GM19438 (cell line): ENCODE measurements around the gene PRUNE2.

ENCODE experiments used
- ATAC-seq: cut with Tn5 transposase; IDR thresholded peaks from one replicate; pipeline ENCODE4 v1.9.1; 2021; ENCODE audit warnings: low read depth; ENCODE audit not compliant: unreplicated experiment

PRUNE2 gene

GRCh38 chr9:76709020-76709419 is 196.9 kb downstream of the PRUNE2 start:
- no peak for ATAC-seq

GRCh38 chr9:76707510-76707909 is 198.4 kb downstream of the PRUNE2 start:
- no peak for ATAC-seq

DNA sequence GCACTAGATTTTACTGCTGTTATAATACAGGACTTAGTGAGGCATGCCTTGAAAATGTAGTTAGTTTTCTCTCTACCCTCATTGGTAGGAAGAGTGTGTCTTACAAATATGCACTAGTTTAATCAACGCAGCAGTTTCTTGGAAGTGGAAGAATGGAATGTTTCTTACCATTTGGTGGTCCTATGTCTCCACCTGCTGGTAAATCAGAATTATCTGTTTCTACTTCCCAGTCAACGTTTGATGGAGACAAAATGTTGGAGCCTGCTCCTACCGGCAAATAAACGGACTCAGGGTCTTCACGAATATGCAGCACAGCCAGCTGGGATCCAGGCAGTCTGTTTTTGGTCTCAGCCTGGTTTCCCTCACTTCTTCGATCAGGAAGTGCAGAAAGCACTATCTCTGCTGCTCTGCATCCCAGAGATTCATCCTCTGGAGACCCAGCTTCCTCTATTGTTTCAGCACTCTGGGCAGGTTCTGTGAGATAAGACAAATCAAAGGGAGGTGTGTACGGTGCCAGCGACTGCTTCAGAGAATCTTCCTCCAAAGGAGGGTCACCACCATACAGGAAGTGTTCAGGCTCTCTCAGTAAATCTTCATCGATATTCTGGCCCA is 201.2 kb downstream of the PRUNE2 start:
- no peak for ATAC-seq

DNA sequence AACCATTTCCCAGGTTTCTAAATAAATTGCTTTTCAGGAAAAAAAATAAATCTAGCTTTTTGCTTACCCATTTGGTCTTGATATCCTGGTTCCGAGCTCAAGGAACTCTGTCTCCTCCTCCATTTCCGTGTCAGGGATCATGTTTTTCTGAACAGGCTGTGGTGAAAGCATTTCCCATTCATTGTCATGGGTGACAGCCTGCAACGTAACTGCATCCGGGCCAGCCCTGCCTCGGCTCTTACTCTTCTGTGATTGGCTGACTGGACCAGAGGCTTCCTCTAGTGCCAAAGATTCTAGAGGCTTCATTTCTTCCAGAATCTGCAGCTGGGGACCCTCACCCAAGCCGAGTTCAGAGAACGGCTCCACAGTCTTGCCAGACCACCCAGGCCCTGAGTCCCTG is 202.6 kb downstream of the PRUNE2 start:
- ATAC-seq: no peak

DNA sequence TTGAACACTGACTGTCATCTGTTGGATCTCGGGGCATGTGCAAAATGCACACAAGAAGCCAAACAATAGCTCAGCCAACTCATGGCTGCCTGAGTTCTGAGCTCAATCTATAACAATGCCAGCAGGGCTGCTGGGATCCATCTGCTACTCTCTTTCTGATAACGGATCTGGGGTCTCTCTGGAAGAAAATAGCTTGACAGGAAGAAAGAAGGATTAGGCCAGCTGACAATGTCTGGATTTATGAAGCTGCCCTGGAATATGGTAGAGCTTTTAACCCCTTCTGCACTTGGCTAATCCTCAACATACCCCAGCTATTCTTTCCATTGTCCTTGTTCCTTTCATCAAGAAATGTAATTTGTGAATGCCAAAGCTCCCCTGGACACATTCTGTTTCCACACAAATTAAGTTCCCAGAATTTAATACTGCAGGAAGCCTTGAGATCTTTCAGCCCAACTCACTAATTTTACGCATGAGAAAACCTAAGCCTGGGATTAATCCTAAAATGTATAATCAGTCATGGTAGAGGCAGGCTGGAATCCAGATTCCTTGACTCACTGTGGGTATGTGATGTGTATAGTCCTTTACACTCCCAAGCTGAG is 204.4 kb downstream of the PRUNE2 start:
- ATAC-seq: no peak

DNA sequence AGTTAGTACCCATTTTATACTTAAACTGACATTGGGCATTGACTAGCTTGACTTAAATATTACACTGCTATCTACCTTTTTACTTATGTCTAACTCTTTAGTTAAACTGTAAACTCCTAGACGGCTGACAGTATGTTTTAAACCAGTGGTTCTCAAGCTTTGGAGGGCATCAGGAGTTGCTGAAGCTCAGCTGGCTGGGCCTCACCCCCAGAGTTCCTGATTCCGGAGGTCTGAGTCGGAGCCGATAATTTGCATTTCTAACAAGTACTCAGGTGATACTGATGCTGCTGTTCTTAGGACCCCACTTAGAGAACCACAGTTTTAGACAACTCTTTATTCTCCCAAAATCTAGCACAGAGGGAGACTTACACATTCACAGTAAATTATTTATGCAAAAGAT is 205.0 kb downstream of the PRUNE2 start:
- no peak for ATAC-seq

GRCh38 chr9:76699971-76700370 is 205.9 kb downstream of the PRUNE2 start:
- no peak for ATAC-seq

- ATAC-seq: no peak
These were observed 208.4 kb downstream of the PRUNE2 start for GRCh38 chr9:76697554-76697953.

DNA sequence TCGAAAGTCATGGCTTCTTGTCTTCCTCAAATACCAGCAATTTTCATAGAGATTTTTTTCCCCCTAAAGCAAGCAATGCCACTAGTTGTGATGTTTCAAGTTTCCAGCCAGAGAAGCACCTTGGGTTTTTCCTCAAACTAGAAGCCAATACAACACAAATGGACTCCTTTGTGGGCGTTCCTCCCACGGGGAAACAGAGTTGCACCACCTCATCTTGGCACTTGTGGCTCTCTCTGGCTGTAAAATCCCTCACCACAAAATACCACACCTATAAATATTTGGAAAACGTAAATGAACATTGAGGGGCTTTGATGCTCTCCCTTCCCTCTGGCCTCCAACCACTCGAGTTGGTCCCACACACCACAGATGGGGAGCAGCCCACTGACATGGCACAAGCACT is 208.8 kb downstream of the PRUNE2 start:
- no peak for ATAC-seq

DNA sequence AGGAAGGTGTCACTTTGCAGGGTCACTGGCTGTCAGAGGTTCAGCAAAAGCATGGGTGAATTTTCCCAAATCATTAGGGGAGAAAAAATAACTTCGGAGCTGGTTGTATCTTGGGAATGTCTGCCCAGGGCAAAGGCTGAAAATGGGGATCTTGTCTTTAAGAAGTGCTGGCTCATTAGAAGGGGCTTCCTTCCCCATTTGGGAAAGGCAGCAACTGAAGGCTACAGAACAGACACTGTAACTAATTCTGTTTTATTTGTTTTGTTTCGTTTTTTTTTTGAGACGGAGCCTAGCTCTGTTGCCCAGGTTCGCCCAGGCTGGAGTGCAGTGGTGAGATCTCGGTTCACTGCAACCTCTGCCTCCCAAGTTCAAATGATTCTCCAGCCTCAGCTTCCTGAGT is 212.0 kb downstream of the PRUNE2 start:
- ATAC-seq: no peak

GRCh38 chr9:76692458-76693129 is 213.3 kb downstream of the PRUNE2 start:
- no peak for ATAC-seq

DNA sequence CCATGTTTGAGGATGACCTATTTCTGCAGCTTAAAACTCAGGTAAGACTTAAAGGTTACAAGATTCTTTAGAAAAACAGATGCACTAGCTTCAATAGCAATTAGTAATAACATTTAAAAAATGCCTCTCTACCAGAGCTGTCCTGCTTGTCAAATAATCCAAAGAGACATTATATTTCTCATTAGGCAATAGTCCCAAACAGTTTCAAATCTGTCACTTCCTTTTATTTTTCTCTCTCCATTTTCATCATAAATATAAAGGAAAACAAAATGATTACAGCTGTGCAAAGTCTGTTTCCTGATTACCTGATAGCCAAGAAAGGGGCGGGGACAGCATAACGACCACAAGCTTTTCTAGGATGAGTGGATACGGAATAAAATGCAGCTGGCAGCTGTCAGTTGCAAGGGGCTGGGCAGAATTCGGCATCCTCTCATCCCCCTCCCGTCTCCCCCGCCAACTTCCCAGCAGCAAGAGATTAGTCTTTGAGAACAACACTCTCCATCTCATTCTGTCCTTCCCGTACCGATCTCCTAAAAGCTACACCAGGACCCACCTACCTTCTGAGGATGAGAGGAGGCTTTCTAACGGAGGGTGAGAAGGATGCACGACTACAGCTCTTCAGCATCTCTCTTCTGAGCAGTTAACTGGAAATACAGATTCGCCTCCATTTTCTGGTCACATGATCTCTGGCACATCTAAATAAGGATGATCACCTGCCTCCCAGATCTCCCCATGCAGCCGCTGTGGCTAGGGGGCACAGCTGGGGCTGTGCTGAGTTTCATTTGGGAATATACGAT is 214.2 kb downstream of the PRUNE2 start:
- no peak for ATAC-seq

- no peak for ATAC-seq
These were observed 214.9 kb downstream of the PRUNE2 start for GRCh38 chr9:76690973-76691370.

DNA sequence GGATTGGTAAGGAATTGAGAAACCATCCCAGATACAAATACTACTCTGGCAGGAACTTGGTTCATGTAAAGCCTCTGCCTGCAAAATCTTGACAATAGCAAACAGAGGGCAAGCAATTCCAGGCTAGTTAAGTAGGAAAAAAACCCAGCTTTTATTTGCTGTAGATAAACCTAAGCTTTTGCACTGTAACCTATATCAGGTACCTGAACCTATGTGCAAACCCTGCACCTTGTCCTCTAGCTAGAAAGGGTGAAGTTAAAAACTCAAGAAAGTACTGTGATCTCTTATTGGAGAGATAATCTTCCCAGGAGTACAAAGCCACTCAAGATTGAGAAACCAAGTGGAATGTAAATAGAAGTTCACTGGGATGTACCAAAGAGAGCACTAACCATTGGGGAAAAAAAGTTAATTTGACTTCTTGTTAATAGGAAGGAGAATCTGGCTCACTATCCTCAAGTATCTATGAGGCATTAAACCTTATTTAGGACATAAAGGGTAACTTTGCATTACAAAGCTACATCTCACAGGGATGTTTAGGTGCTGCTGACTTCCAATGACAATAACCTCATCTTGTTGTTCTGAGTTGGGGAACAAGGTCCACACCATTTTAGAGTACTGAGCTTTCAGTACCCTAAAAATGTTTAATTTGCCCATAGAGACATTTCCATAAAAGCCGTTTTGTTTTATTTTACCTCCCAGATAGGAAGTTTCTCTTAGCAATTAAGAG is 215.5 kb downstream of the PRUNE2 start:
- ATAC-seq: no peak

DNA sequence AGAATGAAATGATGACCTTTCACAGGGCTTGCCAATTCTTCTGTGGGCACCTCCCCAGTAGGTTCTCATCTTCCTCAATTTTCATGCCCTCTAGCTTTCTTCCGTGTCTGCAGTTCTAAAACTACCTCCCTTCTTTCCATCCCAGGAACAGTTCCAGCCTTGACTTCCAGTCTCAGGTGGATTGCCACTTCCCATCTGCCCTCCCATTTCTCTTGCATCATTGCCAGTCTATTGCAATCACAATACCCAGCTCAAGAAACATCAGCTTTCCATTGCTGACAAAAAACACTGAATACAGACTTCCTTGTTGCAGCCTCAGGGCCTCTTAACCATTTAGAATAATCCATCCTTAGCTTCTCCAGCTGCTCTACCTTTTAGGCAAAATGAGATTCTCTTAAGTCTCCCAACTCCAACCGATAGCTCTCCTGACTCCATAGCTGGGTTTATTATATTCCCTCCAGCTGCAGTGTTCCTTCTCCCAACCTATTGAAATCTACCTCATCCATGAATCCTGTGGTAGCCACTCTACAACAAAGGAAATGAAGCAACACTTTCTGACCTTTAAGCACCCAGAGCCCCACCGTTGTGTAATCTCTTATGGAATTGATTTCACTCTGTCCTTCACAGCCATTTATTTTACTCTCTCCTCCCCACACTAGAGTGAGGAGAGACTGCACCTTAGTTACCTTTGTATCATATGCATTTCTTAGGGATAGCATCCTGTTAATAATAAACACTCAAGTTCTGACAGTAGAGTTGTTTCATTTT is 217.3 kb downstream of the PRUNE2 start:
- no peak for ATAC-seq

DNA sequence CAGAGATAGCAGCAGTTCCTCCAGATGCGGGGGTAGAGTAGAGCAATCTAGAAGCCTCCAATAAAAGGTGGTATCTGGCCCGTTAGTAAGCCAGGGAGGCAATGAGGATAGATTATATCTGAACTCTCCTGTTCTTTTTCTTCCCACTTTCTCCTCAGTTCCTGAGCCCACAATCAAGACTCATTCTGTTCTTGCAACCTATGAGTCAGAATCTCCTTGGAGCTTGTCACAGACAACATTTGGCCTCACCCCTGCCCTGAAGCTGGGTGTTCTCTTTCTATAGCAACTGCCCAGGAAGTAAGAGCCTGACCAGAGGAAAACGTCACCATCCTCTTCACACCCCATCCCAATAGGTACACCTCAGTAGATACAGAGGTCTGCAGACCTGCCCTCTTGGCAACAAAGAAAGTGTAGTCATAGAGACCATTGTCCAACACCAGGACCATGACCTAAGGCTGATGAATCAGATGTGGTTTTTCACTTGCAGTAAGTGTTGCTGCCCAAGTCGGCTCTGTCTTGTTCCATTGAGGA is 218.0 kb downstream of the PRUNE2 start:
- no peak for ATAC-seq

GRCh38 chr9:76686756-76687155 is 219.2 kb downstream of the PRUNE2 start:
- ATAC-seq: no peak

GRCh38 chr9:76684213-76684612 is 221.7 kb downstream of the PRUNE2 start:
- ATAC-seq: no peak

GRCh38 chr9:76681556-76681955 is 224.4 kb downstream of the PRUNE2 start:
- ATAC-seq: no peak
